Superior temporal gyrus (tissue), 1 donor: Measurements from ENCODE around the gene MCC.

Experiments used
- DNase-seq: peaks from one replicate; pipeline ENCODE4 v3.0.0-alpha.2; 2016; ENCODE audit errors: extremely low spot score

Gene MCC

DNA sequence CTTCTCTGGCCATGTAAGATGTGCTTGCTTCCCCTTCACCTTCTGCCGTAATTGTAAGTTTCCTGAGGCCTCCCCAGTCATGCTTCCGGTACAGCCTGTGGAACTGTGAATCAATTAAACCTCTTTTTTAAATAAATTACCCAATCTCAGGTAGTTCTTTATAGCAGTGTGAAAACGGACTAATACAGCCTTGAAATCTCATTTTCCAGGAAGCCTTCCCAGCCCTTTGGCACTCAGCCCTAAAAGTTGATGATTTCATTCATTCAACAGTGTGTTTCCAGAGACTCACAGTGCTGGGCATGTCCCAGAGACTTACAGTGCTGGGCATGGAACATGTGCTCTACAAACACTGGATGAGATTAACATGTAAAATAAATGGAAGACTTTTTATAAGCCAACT is 375.8 kb downstream of the MCC start:
- DNase-seq: no peak

DNA sequence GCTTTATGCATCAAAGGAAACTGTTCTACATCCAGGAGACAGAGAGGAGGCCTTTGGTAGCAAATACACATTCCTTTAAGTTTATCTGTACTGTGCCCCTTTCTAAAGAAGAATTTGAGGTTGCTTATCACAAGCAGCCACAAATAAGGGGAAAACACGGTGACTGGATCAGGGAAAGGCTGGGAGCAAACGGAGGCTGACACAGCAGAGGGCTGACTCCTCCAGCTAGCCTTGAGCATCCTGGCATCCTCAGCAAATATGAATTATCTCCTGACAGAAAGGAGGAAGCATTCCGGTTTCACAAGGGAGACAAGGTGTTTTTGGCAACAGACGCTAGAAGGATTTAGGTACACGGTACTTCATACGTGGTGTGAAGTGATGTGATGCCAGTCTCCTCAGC is 378.1 kb downstream of the MCC start:
- DNase-seq: no peak

- DNase-seq: no peak
These were observed 378.9 kb downstream of the MCC start for GRCh38 chr5:113109344-113109743.

GRCh38 chr5:113108485-113108884 is 379.8 kb downstream of the MCC start:
- DNase-seq: no peak

GRCh38 chr5:113106821-113107220 is 381.4 kb downstream of the MCC start:
- no peak for DNase-seq

- no peak for DNase-seq
These were observed 382.5 kb downstream of the MCC start for GRCh38 chr5:113105693-113106280.

GRCh38 chr5:113103330-113103729 is 384.9 kb downstream of the MCC start:
- DNase-seq: no peak

DNA sequence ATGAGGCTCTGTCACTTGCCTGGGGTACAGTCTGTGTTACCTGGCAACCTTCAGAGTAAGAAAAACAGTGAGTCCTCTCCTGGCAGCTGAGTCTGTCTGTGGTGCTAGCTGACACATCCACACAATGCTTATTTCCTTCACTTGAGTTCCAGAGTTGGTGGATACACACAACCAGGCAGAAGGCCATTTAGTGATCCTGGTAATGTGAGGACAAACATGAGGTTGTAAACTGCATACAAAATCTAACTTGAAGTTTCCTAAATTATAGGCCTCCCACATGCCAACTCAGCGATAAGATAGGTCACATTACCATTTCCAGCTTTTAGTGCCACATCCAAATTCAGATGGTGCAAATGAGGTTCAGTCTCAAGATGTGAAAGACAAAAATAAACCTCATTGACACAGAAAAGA is 386.1 kb downstream of the MCC start:
- peak; percentile 51 for DNase-seq

DNA sequence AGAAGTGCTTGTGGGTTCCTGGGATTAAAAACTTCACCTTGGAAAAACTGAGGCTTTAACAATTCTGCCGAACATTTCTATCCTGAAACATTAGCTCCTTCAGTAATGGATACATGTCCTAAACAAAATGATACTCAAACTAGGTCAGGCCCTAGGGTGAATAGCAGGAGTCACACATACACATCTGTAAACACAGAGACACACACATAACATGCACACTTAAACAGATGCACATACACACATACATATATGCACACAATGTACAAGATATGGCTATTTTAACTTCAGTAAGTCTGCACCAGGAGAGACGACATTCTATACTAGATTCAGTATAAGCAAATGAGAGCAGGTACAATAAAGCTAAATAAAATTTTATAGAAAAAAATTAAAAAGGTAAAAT is 387.3 kb downstream of the MCC start:
- DNase-seq: no peak

- DNase-seq: no peak
These were observed 388.4 kb downstream of the MCC start for GRCh38 chr5:113099822-113100221.

DNA sequence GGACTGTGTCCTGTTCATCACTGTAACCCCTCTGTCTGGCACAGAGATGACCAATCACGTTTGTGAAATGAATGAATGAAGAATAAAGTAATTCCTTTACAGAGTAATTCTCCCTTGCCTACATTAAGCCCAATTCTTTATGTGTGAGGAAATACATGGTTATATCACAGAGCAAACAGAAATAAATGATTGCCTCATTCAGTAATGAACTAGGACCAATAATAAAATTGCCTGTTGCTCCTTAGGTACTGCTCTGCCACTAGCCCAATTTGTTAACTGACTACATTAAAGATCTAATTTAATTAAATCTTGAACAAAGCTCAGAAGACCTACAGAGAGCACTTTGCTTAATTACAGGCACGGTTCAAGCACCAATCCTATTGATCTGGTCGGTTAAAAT is 389.9 kb downstream of the MCC start:
- no peak for DNase-seq

- DNase-seq: no peak
These were observed 392.4 kb downstream of the MCC start for GRCh38 chr5:113095831-113096230.

DNA sequence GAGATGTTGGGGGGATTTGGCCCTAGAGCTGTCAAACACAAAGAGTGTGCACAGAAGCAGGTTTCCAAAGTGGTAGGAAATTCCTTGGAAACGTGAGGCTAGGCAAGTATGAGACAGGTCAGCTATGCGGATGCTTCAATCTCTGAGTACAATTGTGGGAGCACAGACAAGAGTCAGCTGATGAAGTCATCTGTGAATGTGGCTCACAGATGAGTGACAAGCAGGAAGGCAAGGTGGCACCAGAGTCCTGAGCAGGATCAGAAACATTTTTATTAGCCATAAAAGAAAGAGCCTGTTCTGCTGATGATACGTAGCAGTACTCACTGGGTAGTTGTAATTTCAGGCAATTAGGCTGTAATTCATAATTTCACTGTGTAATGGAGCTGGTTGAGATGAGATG is 394.7 kb downstream of the MCC start:
- no peak for DNase-seq

DNA sequence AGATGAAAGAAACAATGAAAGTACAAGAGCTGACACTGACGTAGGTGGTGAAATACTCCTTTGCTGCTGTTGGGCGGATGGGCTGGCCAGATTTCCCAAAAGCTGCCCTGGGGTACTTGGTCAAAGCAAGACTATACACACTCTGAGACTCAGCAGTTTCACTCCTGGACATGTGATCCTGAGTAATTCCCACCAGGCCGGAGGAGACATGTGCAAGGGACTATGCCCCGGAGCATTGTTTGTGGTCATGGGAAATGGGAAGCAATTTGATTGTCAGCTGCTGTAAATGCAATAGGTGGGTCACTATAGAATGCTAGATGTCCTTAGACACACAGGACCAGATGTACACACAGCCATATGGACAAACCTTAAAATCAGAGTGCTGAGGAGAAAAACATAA is 395.6 kb downstream of the MCC start:
- DNase-seq: no peak

GRCh38 chr5:113091622-113092021 is 396.6 kb downstream of the MCC start:
- no peak for DNase-seq

DNA sequence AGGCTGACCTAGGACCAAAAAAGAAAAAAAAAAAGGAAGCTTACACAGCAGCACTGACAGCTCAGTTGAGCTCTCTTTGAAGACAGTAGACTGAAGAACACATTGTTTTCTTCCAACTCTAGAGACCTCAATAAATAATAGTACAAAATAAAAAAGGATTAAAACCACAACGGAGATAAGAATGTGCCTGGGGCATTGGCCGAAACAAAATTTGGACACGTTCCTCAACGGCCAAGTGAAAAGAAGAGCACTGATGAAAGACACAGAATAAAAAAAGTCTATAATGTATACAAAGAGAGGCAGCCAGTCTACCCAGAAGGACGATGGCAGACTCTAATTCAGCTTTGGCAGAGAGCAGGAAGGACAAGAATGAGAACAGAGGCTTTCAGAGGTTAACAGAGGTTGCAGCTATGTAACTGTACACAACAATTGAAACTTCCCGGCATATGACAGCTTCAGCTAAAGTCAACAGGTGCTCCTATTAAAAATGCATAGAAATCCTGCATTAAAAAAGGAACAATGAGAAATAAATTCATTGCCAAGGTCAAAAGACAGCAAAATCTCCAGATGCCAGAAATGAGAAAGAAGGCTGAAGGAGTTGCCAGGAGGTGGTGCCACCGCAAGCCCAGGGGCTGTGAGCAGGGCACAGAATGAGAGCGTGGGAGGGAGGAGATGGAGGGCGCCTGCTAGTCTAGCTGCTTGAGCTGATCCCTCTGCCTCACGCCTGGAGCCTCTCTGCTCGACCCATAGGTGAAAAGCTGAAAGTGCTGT is 397.7 kb downstream of the MCC start:
- DNase-seq: no peak

- no peak for DNase-seq
These were observed 398.5 kb downstream of the MCC start for GRCh38 chr5:113089653-113090335.

DNA sequence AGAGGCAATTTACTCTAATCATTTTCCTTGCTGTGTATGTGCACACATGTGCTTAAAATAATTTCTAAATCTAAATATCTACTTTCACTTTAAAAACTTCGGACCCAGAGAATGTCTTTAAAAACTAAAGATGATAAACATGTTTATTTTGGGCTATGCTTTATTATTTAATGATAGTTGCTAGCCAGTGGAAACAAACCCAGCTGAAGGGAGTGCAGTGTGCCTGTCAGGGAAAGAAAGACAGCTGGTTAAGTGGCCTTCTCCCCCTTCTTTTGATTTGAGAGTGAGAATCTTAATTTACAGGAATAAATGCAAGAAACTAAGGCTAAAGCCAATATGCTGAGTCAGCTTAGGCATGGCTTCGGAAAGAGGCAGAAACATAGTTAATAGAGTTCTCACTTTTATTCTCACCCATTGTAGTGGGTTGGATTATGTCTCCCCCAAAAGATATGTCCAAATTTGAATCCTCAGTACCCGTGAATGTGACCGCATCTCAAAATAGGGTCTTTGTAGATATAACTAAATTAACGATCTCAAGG is 400.2 kb downstream of the MCC start:
- no peak for DNase-seq

DNA sequence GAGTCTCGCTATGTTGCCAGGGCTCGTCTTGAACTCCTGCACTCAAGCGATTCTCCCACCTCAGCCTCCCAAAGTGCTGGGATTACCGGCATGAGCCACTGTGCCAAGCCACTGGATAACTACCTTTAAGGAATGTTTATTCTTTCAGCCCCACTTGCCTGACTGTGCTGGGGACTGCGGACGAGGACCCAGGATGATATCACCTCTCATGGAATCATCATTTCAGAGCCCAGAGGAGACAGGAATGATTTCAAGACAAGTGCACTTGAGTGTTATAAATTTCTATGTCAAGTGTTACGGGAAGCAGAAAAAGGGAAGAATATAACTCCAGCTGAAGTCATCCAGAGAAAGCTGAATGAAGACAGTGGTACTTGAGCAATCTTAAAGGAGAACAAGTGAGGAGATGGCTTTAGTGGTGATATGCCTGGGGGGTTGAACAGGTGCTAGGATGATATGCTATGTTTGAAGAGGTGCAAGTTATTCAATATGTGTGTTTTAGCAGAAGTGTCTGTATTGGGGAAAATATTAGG is 402.3 kb downstream of the MCC start:
- no peak for DNase-seq

GRCh38 chr5:113085084-113085414 is 403.2 kb downstream of the MCC start:
- DNase-seq: no peak

DNA sequence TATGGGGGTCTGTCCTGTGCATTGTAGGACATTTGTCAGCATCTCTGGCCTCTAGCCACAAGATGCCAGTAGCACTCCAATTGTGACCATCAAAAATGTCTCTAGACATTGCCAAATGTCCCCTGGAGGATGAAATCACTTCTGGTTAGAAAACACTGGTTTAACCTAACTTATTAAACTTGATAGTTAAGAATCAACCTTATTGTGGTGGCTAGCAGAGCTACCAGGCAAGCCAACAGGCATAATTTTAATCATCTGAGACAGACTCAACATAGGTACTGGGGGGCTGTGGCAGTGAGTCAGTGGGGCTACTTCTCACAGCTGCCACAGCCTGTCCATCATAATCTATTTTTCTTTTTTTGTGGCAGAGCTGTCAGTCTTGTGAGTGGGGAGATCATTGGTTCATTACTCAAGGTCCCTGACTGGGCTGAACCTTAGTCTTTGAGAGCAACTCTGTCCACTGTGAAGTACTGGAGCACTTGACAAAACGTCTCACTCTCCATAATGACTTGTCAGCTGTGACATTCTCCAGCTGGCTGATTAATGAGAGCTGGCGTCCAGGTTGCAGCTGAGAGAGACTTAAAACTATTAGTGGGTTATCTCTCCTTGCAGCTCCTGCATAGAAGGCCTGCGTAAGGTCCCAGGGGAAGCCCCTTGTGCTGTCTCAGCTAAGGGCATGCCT is 403.7 kb downstream of the MCC start:
- DNase-seq: no peak

DNA sequence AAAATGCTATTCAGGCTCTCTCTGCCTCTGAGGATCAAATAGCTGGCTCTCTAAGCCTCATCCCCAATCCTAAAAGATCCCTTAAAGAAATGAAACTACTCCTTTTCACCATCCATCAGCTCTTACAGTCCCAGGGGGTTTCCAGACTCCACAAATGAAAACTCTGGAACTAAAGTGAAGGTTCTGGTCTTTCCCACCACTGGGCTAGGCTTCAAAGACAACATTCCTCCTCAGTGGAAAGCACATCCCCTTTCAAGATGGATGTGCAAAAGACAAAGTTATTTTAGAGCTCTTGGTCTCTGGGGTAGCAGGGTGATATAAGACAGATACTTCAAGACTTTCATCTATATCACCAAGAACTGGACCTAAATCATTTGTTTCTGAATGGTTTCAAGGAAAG is 404.8 kb downstream of the MCC start:
- no peak for DNase-seq
